GM12892 (cell line): ENCODE measurements around the gene EBP.

Source experiments
- DNase-seq: peaks from one replicate; pipeline ENCODE4 v3.0.0; 2011; ENCODE audit not compliant: insufficient read length
- FAIRE-seq: peaks from 2 replicates; lab custom pipeline; 2011; peaks lifted over from hg19 to GRCh38; lab: Jason Lieb, UNC
- POLR2A ChIP-seq: IDR thresholded peaks from 2 replicates; pipeline ENCODE4 v1.6.1; 2011; ENCODE audit warnings: low read depth, low read length, control low read depth
- POLR2AphosphoS5 ChIP-seq: IDR thresholded peaks from 2 replicates; pipeline ENCODE4 v1.6.1; 2011; ENCODE audit warnings: low read depth, low read length, control low read depth
- TAF1 ChIP-seq: IDR thresholded peaks from 2 replicates; pipeline ENCODE4 v1.6.1; 2011; ENCODE audit warnings: low read depth, mild to moderate bottlenecking, control low read depth, low read length, borderline replicate concordance

Gene EBP

GRCh38 chrX:48560056-48560455 is 38.4 kb downstream of the EBP start:
- DNase-seq (no peak), FAIRE-seq (no peak)
- TF ChIP-seq TAF1 (no peak), POLR2A (no peak), POLR2AphosphoS5 (no peak)

- TF ChIP-seq POLR2A: no peak
- TF ChIP-seq POLR2AphosphoS5: no peak
- no peak for TF ChIP-seq TAF1
- FAIRE-seq (no peak), DNase-seq (no peak)
These were observed 39.1 kb downstream of the EBP start for GRCh38 chrX:48560681-48561080.

- no peak for TF ChIP-seq TAF1
- TF ChIP-seq POLR2A: peak; percentile 41; the same call in 1 of the 2 replicates
- no peak for TF ChIP-seq POLR2AphosphoS5
- DNase-seq: no peak
- FAIRE-seq: no peak
These were observed 48.4 kb downstream of the EBP start for GRCh38 chrX:48569958-48570357.

- FAIRE-seq (no peak), DNase-seq (no peak)
- TF ChIP-seq TAF1 (no peak), POLR2A (peak; percentile 9; the same call in 1 of the 2 replicates), POLR2AphosphoS5 (no peak)
These were observed 52.2 kb downstream of the EBP start for GRCh38 chrX:48573690-48574269.

- FAIRE-seq (peak; percentile 91), DNase-seq (peak; percentile 63)
- TF ChIP-seq POLR2AphosphoS5: peak; percentile 92
- peak; percentile 88 for TF ChIP-seq POLR2A
- peak; percentile 41; the same call in 1 of the 2 replicates for TF ChIP-seq TAF1
These were observed 53.0 kb downstream of the EBP start, which contains the start of gene RBM3 for GRCh38 chrX:48574270-48575266. Gene RBM3 (plus strand): TSS chrX:48574484. CDS start chrX:48575181, 697 bp downstream.

- TF ChIP-seq POLR2AphosphoS5 (no peak), TAF1 (no peak), POLR2A (no peak; the same call in 1 of the 2 replicates)
- no peak for FAIRE-seq
- DNase-seq: no peak
These were observed 54.0 kb downstream of the EBP start for GRCh38 chrX:48575642-48576041.

- DNase-seq (no peak), FAIRE-seq (no peak)
- TF ChIP-seq POLR2AphosphoS5 (peak; percentile 46), TAF1 (no peak), POLR2A (peak; percentile 50)
These were observed 54.5 kb downstream of the EBP start for GRCh38 chrX:48576108-48576507.
